ENCODE results near the gene HOXA4. TPM values are rescaled to one million over a fixed set of nuclear protein-coding genes. Genes with fewer than 3 reads are reported as not detected.

HOXA4 gene
- total RNA-seq, 1 experiment from 2014 or later = 5.6 TPM

DNA sequence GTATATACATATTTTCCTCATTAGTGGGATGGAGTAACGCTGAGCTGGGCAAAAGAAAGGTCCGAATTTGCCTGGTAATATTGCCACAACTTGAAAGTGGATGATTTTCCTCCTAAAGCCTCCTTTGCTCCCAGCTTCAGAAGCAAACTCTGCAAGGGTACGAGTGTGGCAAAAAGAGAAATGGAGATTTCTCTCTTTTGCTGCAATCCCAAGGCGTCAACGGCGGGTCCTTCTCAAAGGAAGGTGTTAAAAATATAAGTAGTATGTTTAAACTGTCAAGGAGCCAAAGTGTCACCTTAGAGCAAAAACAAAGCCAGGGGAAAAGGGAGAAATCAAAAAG lies 15.7 kb downstream of the HOXA4 start:
- in situ Hi-C loops (cut with HindIII; ENCODE audit: low pct_unique_long_range_greater_than_20kb, low sequenced_read_pairs) = no loop called here
- no peak for DNase-seq (ENCODE audit: low read depth)

DNA sequence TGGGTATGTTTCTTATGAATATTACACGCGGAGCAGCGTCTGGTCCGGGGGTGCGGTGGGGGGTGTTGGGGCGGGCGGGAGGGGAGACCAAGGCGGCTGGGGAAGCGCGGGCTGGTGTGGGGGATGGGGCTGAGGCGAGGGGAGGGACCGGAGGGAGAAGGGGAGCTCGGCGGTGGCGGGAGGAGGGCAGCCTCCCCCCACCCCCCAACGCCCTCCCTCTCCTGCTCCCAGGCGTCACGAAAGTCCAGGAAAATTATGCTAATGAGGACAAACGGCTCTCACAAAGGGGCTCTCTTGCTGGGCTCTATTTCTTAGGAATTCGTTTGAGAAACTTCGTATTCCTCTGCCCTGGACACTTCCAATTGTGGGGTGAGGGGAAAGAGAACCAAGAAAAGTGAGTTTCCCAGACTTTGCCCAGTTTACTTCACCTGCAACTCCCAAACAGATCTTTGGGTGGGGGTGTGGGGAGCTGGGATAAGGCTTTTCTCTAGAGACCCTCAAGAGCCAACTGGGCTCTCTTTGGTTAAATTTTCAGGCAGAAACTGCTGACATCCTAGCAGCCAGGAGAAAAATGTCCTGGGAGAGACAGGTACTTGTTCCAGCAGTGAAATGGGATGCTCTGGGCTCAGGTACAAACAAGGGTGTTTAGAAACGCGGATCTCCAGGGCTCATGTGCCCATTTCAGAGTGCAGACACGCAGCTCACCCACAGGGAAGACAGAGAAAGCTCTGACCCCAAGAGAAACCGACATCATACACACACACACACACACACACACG lies 16.4 kb downstream of the HOXA4 start:
- in situ Hi-C loops (cut with HindIII; ENCODE audit: low pct_unique_long_range_greater_than_20kb, low sequenced_read_pairs) = no loop called here
- DNase-seq (ENCODE audit: low read depth) = peak; percentile 91

DNA sequence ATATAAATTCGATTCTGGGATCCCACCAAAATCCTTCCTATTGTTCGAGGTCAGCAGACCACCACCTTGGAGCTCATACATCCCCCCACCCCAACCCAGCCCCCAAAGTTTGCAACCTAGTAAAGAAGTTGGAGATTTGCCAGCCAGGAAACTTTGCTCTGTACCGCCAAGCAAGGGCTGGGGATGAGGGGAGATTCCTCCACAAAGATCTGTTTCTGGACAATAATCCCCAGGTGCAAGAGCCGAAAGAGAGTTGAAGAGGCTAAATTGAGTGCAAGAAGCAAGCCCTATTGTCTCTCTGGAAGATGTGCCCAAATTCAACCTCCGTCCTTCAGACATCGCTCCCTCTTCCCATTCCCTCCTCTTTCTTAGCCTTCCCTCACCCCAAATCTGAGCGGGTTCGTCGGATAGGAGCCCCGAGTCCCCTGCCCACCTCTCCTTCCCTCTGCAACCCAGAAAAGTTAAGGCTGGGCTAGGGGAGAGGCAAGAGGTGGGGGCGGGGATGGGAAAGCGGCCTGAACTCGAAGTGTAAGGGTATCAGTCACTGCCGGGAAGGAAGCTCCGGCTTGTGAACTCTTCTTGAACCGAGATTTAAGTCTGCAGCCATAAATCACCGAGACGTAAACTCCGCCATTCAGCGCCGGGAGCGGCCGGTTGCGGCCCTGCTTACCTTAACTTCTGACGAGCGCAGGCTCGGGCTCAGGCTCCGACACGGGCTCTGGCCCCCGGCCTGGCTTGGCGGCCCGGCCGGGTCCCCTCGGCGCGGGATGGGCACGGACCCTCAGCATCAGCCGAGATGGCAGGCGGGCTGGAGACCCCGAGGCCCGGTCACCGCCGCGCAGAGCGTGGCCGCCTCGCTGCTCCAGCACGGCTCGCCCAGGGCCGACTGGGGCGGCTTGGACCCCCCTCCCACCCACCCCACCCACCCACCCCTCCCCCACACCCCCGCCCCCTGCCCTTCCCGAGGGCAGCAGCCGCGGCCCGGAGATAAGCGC lies 17.3 kb downstream of the HOXA4 start:
- peak; percentile 87 for DNase-seq (ENCODE audit: low read depth)
- in situ Hi-C loops (cut with HindIII; ENCODE audit: low pct_unique_long_range_greater_than_20kb, low sequenced_read_pairs) = no loop called here

DNA sequence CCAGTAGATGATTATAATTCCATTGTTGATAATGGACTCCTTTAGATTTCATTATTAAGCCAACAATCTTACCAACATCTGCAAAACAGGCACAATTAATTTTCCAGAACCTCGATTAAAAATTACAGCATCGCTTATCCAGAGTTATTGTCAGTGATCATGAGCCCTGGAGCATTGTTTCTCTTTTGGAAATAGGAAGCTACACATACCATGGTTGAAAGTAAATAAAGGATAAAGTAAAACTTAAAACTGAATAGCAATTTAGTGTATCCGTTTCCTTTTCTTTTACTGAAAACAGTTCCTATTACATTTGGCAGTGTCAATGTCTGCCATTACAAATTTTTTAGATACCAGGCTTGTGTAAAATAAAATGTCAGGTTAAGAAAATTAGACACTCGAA lies 18.2 kb downstream of the HOXA4 start:
- in situ Hi-C loops (cut with HindIII; ENCODE audit: low pct_unique_long_range_greater_than_20kb, low sequenced_read_pairs) = no loop called here
- DNase-seq (ENCODE audit: low read depth) = peak; percentile 22

DNA sequence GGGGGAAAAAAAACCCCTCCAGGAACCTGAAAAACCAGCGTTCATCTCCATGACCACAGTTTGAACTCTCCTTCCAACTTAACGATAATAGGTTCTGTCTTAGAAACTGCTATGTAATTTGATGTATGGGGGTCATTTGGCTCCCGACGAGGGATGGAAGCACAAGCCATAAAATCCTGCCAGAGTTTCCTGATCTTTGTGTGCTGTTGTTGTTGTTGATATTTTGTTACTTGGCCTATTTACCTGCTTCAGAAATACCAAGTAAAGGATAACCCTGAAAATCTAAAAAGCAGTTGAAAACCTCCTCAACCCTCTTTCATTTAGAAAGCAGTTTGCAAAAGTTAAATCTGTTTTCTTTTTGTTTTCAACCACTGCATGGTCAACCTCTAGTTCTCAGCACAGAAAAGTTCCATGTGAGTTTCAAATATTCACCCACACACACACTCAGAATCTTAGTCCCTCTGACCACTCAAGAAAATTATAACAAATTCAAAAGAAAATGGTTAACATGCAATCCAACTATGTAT lies 18.7 kb downstream of the HOXA4 start:
- DNase-seq (ENCODE audit: low read depth) = peak; percentile 68
- in situ Hi-C loops (cut with HindIII; ENCODE audit: low pct_unique_long_range_greater_than_20kb, low sequenced_read_pairs) = no loop called here

DNA sequence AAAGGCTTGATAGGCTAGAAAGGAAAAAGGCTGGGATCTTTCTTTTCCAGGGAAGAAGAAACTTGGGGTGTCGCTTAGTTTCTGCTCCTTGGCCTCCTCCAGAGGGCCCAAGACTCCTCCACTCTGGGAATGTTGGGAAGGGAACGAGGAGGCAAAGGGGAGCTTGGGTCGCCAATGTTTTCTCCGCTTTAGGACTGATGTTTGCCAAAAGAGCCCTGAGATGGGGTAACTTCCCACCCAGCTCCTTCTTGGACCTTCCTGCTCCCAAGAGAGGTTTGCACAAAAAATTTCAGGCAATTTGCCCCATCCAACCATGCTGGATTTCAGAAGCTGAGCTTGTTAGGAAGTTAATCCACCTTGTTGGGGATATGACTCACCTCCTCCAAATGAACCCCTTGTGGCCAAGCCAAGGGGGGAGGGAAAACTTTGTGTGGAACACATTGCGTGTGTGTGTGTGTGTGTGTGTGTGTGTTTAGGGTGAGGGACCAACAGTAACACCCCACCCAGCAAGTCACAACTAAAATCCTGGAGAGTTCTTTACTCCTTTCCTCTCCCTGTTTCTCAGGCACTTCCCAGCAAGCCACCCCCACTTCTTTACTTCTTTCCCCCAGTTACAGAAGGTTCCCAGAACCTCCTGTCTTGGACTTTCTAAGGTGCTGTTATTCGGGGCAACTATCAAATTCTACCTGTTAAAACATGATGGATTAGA lies 19.4 kb downstream of the HOXA4 start:
- DNase-seq (ENCODE audit: low read depth) = peak; percentile 72
- in situ Hi-C loops (cut with HindIII; ENCODE audit: low pct_unique_long_range_greater_than_20kb, low sequenced_read_pairs) = no loop called here

DNA sequence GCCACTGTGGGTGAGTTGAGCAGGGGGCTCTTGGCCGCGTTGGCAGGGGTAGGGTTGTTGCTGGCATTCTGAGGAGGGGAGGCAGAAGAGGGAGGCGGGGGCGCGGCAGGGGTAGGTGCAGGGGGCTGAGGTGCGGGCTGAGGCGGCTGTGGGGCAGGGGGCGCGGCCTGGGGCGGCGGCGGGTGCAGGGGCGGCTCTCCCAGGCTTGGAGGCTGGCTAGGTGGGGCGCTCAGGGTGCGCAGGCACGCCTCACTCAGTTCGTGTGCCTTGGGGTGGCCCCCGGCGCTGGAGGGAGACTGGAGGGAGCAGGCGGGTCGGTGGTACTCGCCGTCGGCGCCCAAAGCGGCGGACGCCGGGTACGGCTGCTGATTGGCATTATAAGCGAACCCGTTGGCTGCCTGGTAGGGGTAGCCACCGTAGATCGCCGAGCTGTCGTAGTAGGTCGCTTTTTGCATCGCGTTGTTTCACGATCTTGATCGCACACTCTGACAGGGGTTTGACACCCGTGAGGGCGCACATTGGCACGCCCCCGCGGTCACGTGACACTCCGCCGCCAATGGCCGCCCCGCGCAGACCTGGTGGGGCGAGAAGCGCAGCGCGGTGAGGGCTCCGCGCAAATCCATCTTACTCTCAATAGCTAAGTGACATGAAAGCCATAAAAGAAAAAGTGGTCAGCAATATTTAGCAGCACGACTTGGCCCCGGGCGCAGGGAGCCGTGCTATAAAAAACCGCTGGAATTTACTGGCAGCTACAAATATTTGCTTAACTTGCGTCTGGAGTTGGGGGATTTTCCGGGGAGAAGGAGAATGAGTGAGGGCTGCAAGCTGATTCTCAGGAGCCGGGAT lies 20.1 kb downstream of the HOXA4 start:
- DNase-seq (ENCODE audit: low read depth) = peak; percentile 56
- in situ Hi-C loops (cut with HindIII; ENCODE audit: low pct_unique_long_range_greater_than_20kb, low sequenced_read_pairs) = no loop called here

DNA sequence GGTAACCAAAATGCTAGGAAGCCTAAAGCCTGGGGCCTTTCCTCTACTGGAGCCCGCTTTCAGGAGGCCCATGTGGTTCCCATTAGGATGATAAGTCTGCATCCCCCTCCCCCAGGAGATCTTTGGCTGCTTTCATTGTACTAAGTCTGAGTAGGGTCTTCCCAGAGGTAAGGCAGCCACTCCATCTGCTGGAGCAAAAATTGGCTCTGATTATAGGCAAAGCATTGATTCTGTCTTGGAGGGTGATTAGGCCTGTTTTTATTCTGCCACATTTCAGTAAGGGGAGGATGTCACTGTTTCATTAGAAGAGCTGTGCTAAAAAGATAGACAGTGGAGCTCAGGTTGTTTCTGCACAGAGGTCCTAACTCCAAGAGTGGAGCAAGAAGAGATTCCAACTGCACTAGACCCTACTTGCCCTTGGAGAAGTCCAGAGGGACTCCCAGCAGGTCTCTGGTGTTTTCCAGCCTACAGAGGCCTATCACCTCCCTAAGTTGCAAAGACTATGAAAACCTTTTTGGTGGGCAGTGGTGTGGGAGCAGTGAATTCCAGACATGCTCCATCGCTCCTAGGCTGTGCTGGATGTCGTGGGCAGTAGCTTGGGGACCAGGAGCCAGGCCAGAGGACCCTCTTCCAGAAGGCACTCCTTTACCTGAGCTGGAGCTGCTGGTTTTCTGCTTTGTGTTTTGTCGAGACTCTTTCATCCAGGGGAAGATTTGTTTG lies 20.9 kb downstream of the HOXA4 start:
- DNase-seq (ENCODE audit: low read depth) = no peak
- in situ Hi-C loops (cut with HindIII; ENCODE audit: low pct_unique_long_range_greater_than_20kb, low sequenced_read_pairs) = no loop called here

DNA sequence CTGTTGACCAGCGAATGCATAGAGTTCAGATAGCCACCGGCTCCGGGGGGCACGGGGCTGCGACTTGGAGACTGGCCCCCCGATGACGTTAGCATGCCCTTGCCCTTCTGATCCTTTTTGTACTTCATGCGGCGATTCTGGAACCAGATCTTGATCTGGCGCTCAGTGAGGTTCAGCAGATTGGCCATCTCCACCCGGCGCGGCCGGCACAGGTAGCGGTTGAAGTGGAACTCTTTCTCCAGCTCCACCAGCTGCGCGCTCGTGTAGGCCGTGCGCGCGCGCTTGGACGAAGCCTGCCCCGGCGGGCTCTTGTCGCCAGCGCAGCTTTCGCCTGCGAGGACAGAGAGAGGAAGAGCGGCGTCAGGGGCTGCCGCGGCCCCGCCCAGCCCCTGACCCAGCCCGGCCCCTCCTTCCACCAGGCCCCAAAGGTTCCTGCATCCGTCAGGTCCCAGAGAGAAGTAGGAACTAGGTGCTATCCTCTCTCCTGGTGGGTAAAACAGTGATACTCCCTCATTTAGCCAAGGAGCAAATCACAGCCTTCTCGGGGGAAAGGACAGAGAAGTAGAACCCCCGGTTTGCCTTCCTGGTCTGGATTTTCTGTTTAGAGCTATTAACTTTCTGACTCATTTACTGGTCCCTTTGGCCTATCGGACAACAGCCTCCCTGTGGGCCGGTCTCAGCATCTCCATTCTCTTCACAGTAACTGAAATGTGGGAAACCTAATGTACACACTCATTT lies 22.0 kb downstream of the HOXA4 start:
- no peak for DNase-seq (ENCODE audit: low read depth)
- in situ Hi-C loops (cut with HindIII; ENCODE audit: low pct_unique_long_range_greater_than_20kb, low sequenced_read_pairs) = no loop called here

DNA sequence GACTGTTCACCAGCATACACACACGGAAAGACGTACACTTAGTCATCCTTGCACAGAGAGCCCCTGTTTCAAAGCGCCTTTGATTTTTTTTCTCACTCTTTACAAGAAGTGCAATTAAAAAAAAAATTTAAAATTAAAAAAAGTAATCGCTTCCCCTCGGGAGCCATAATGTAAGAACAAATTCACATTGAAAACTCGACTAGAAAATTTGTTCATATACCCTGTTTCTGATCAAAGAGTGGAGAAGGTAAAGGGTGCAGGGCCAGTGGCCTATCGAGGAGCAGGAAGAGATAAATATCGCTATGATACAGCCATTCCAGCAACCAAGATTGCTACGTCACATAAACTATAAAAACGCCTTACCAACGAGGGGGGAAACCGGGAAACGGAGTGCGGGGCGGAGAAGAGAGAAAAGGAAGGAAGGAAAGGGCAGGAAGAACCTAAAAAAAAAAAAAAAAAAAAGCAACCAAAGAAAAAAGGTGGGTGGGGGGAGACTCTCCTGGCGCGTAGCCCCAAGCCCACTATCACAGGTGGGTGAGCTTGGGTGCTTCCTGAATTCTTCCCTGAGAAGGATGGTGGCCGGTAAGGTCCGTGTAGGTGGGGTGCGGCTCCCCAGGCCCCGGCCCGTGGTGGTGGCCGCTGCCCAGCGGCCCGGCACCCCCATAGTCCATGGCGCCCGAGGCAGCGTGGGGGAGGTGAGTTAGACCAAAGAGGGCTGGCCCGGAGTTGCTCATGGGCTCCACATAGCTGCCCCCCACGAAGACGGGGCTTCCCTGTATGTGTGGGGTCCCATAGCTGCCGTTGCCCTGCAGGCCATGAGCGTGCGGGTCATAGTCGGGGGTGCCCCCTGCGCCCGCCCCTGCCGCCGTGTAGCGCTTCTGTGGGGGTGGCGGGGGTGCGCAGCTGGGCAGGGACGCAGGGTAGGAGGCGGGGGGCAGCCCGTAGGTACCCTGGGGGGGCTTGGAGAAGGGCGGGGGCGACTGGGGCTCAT lies 22.9 kb downstream of the HOXA4 start:
- in situ Hi-C loops (cut with HindIII; ENCODE audit: low pct_unique_long_range_greater_than_20kb, low sequenced_read_pairs) = no loop called here
- DNase-seq (ENCODE audit: low read depth) = no peak

DNA sequence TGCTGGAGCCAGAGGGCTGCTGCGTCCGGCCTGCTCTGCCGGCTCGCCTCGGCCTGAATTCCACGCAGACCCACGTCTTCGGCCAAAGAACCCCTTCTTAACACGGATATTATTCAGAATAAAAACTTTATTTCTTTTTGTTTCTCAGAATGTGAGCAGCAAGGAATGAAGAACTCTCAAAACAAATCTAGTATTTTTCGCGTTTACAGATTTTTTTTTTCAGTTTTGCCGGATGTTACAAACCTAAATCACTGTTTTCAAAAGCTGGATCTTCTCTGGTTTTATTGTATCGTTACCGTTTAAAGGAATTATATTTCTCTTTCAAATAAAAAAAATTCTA lies 23.7 kb downstream of the HOXA4 start:
- DNase-seq (ENCODE audit: low read depth) = no peak
- in situ Hi-C loops (cut with HindIII; ENCODE audit: low pct_unique_long_range_greater_than_20kb, low sequenced_read_pairs) = no loop called here

DNA sequence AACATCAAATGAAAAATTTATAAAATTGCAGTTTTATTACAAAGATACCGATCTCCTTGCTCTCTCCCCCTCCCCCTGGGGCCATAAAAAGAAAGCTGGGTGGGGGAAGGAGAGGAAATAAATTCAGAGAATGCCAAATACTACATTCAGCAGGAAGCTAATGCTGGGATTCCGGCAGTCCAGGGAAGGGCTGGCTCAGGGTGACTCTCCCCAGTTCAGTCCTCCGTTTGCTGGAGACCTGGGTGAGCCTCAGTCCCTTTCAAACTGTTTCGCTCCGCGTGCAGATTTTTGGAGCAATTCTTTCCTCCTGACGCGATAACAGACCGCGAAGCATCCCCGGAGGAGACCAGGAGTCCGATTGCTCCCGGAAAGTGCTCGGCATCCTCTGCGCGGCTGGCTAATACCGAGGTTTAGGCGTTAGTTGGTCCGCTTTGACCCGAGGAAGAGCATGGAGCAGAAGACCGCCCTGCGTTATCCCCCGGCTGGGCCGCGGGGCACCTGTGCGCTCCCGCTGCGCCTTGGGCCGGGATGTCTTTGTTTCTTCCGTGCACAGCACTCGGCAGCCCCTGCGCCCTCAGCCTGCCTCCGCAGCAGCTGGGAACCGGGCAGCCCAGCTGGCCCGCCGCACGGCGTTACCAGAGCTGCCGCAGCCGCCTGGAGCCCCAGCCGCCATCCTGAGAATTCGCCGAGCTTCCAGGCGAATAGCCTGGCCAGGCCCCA lies 24.2 kb downstream of the HOXA4 start:
- DNase-seq (ENCODE audit: low read depth) = no peak
- in situ Hi-C loops (cut with HindIII; ENCODE audit: low pct_unique_long_range_greater_than_20kb, low sequenced_read_pairs) = no loop called here

DNA sequence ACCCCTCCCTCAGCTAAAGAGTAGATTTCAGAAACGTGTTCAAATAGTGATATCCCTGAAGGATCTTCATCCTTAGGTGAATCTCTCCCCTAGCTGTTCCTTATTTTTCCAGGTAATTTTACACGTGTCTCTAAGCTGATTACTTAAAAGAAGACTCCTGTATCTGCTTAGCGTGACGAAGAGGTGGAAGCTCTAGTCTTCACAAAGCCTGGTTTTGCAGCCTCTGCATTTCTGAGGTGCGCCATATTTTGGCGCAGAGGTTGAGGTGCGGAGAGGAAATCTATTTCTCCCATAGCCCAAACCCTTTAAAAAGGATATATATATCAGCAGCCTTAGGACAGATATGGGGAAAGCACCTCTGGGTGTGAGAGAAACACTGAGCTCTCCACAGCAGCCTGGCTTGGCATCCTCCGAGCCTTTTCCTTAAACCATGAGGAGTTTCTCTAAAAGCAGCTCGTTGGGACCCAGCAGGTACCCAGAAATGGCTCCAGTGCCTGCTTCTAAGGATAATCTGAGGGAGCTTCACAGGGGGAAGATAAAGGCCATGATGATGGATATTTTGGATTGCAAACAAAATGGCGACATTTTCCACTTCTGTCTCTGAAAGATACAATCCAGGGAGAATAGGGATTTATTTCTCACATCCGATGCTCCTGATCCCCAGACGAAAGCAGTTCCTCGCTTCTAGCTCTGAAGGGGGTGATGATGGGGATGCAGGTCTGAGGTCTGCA lies 25.1 kb downstream of the HOXA4 start:
- in situ Hi-C loops (cut with HindIII; ENCODE audit: low pct_unique_long_range_greater_than_20kb, low sequenced_read_pairs) = no loop called here
- DNase-seq (ENCODE audit: low read depth) = no peak

DNA sequence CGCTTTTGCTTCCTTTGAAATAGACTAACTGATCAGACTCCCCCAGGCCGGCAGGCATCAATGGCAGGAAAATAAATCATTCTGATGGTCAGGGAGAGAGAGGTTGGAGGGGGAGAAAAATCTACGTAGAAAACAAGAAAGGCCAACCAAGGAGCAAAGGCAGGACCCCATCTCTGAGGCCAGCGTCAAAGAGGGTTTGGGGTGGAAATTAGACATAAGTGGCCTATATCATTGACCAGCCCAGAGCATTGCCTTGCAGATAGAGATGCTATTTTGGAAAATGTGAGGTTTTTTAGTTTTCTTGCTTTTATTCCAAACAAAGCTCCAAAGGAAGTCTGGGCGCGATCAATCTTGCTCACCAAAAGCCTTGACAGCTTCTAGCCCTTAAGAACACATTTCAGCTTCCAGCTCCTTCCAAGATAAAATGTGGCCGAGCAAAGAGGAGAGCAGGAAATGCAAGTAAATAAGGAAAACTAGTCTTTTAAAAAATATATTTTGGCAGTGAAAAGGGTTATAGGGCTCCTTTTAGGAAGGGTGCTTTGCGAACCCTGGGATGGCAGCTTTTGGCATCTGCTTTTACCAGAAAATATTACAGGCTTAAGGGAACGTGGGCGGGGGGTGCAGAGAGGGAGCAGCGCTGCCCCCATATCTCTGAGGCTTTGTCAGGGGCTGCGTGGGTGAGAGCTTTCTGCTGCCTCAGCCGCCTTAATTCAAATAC lies 26.1 kb downstream of the HOXA4 start:
- DNase-seq (ENCODE audit: low read depth) = no peak
- in situ Hi-C loops (cut with HindIII; ENCODE audit: low pct_unique_long_range_greater_than_20kb, low sequenced_read_pairs) = no loop called here
